Colonic mucosa (tissue), 4 donors: Measurements from ENCODE around the gene PAMR1. TPM values are rescaled to one million over a fixed set of nuclear protein-coding genes. Genes with fewer than 3 reads are reported as not detected.

Experiments used
- DNase-seq: peaks from one replicate; pipeline ENCODE4 v3.0.0-alpha.2; 2020
- H3K27ac ChIP-seq: fragments of 200-600 bp; one replicate; pipeline ENCODE4 v1.8.0; 2021
- H3K27me3 ChIP-seq: fragments of 200-600 bp; one replicate; pipeline ENCODE4 v1.8.0; 2021
- H3K36me3 ChIP-seq: fragments of 200-600 bp; one replicate; pipeline ENCODE4 v1.8.0; 2021
- H3K4me1 ChIP-seq: fragments of 200-600 bp; one replicate; pipeline ENCODE4 v1.8.0; 2021; ENCODE audit warnings: mild to moderate bottlenecking
- H3K4me3 ChIP-seq: fragments of 200-600 bp; one replicate; pipeline ENCODE4 v1.8.0; 2021
- H3K9ac ChIP-seq, 2 donors: one replicate each; pipeline ENCODE4 v1.7.0; 2013; ENCODE audit warnings: control low read depth in 2 of 2, low read depth in 2 of 2, low read length in 2 of 2
- H3K9me3 ChIP-seq: fragments of 200-600 bp; one replicate; pipeline ENCODE4 v1.8.0; 2021
- intact Hi-C: fragments of 100-400 bp; cut with DNase I; formaldehyde crosslinking; loops from one replicate; pipeline ENCODE4 v1.14.1; 2022
- total RNA-seq, 2 donors: library from RNA; stranded (reverse); fragmentation: NEBNext Ultra II Directional in 1 of 2; extraction: Animal tissue kit (Norgen Biotek cat#: 25700) in 1 of 2; gene quantifications; one replicate each; pipeline ENCODE4 v1.2.1, GENCODE V29; 2021
- TF ChIP-seq, protein P1 (sequence below): fragments of 200-600 bp; IDR thresholded peaks from one replicate; pipeline ENCODE4 v1.8.0; 2022; ENCODE audit warnings: antibody characterized with exemption, mild to moderate bottlenecking
- donor health status: healthy.
- donor health status: DM: no; HTN: no; CAD: no.
- donor health status: DM: no; HTN: no; CAD: no.

The PAMR1 gene
- total RNA-seq, 2 donors from 2014 or later = 1.5 to 4.7 TPM

DNA sequence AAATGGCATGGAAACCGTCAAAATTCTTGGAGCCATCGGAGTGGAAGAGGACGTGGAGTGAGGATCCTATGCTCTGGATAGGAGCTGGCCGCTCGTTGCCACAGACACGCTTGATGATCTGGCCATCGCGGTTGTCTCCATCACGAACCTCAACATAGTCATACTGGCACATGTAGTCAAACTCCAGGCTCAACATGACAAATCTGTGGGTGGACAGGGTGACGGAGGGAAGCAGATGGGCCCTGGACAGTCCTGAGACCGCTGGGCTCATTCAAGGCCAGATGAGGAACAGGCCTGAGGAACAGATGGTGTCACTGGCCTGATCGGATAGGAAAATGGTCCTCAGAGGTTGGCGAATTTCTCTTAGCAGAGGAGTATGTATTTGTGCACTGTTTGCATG, 54.8 kb downstream of the PAMR1 start:
- Histone ChIP-seq H3K9ac (no peak overlapping the region), H3K4me1 (no peaks in the 10 kb centered on the region), H3K4me3 (no peak overlapping the region), H3K9me3 (no peaks in the 10 kb centered on the region), H3K36me3 (no peaks in the 10 kb centered on the region), H3K27ac (no peak overlapping the region), H3K27me3 (no peaks in the 10 kb centered on the region)
- TF ChIP-seq, protein P1, sequence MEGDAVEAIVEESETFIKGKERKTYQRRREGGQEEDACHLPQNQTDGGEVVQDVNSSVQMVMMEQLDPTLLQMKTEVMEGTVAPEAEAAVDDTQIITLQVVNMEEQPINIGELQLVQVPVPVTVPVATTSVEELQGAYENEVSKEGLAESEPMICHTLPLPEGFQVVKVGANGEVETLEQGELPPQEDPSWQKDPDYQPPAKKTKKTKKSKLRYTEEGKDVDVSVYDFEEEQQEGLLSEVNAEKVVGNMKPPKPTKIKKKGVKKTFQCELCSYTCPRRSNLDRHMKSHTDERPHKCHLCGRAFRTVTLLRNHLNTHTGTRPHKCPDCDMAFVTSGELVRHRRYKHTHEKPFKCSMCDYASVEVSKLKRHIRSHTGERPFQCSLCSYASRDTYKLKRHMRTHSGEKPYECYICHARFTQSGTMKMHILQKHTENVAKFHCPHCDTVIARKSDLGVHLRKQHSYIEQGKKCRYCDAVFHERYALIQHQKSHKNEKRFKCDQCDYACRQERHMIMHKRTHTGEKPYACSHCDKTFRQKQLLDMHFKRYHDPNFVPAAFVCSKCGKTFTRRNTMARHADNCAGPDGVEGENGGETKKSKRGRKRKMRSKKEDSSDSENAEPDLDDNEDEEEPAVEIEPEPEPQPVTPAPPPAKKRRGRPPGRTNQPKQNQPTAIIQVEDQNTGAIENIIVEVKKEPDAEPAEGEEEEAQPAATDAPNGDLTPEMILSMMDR = no peak
- intact Hi-C loops = no loop called here
- no peak for DNase-seq

DNA sequence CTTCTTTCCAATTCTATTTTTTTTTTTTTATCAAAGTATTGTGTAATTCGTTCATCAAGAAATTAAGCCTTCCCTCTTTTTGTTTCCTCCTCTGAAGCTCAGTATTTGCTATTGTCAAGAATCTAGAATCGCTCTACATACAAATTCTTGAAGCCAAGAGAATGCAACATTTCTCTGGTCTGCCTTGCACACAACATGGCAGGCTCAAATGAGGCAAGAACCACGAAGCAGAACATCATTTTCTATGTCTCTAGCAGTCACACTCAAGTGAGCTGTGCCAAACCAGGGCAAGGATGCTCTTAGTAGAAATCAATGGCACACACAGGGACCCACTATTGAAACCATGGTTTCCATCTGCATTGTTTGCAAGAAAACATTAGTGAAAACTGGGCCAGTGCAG, 59.4 kb downstream of the PAMR1 start:
- Histone ChIP-seq H3K9me3 (no peaks in the 10 kb centered on the region), H3K4me3 (no peak overlapping the region), H3K36me3 (no peaks in the 10 kb centered on the region), H3K9ac (no peak overlapping the region), H3K27me3 (no peaks in the 10 kb centered on the region), H3K4me1 (no peaks in the 10 kb centered on the region), H3K27ac (no peak overlapping the region)
- intact Hi-C loops = no loop called here
- TF ChIP-seq, protein P1 = no peak
- no peak for DNase-seq

DNA sequence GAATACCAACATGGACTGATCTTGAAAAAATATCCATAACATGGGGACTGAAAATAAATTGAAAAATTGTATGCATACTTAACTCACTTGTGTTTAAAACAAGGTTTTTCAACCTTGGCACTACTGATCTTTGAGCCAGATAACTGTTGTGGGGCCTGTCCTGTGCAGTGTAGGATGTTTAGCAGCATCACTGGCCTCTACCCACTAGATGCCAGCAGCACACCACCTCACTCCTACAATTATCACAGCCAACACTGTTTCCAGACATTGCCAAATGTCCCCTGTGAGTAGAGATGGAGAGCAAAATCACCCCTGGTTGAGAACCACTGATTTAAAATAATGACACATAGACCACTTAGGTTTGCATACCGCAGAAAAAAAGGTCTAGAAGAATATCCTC, 61.1 kb downstream of the PAMR1 start:
- no peaks in the 10 kb centered on the region for H3K27me3 ChIP-seq
- TF ChIP-seq, protein P1 = no peak
- intact Hi-C loops = no loop called here
- no peaks in the 10 kb centered on the region for H3K4me1 ChIP-seq
- H3K9ac ChIP-seq = no peak overlapping the region
- DNase-seq = no peak
- H3K36me3 ChIP-seq = no peaks in the 10 kb centered on the region
- no peak overlapping the region for H3K4me3 ChIP-seq
- no peaks in the 10 kb centered on the region for H3K9me3 ChIP-seq
- no peak overlapping the region for H3K27ac ChIP-seq

DNA sequence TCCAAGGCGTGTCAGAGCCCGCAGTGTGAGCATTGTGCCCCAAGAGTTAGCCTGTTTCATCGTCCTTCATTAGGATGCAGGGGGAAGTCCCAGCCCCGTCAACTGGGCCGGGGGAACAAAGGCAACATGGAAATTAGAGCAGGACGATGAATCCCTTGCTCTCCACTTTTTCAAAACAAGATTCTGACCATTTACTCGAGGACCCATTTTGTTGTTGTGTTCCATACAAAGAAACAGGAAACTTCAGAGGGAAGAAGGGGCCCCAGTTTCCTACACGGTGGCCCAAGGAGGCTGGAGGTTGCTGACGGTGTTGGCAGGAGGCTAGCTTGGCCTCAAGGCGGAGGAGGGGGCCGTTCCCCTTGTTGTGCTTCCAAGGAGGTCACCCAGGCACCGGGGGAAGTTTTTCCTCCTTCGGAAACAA, 62.1 kb downstream of the PAMR1 start:
- no peaks in the 10 kb centered on the region for H3K36me3 ChIP-seq
- no peaks in the 10 kb centered on the region for H3K9me3 ChIP-seq
- no peak for DNase-seq
- no peak overlapping the region for H3K27ac ChIP-seq
- TF ChIP-seq, protein P1 = no peak
- no peak overlapping the region for H3K9ac ChIP-seq
- no peak overlapping the region for H3K4me3 ChIP-seq
- H3K4me1 ChIP-seq = no peaks in the 10 kb centered on the region
- H3K27me3 ChIP-seq = no peaks in the 10 kb centered on the region
- intact Hi-C loops = loop anchor here (2.0 kb wide), 1 partner anchor 71 kb away; no protein-coding TSS in a partner anchor

DNA sequence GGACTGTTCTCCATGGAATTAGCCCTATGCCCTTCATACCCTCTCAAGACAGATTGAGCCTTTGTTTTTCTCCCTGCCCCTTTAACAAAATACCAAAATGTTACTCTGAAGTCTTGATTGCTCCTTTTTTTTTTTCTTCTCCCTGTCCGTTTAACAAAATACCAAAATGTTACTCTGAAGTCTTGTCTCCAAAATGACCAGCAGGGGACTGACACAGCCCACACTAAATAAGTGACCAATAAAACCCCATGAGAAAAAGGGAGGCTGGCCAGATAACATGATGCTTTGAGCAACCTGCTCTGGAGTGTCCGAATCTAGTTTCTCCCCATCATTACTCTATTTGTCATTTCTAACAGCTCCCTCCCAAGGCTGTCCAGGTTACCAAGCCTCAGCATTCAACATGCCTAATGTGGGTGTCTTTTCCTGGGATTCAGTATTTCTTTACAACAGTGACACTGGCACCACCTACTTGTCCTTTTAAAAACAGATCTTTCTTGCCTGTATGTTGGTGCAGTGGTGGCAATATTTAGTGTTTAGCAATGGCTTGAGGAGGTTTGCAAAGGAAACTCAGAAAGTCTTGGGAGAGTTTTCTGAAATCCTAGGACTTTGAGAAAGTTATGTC, 63.4 kb downstream of the PAMR1 start:
- no peaks in the 10 kb centered on the region for H3K9me3 ChIP-seq
- no peak overlapping the region for H3K4me3 ChIP-seq
- DNase-seq = no peak
- H3K27me3 ChIP-seq = no peaks in the 10 kb centered on the region
- H3K27ac ChIP-seq = no peak overlapping the region
- TF ChIP-seq, protein P1 = no peak
- no peaks in the 10 kb centered on the region for H3K4me1 ChIP-seq
- no peak overlapping the region for H3K9ac ChIP-seq
- no peaks in the 10 kb centered on the region for H3K36me3 ChIP-seq
- intact Hi-C loops = loop anchor here (2.0 kb wide), 1 partner anchor 73 kb away; no protein-coding TSS in a partner anchor
